IMR-90 (cell line): Measurements from ENCODE around the gene SIPA1. TPM values are rescaled to one million over a fixed set of nuclear protein-coding genes. Genes with fewer than 3 reads are reported as not detected.

Source experiments
- ATAC-seq: fragments of 200-7000 bp; cut with Tn5 transposase; 2 replicates; pipeline ENCODE4 v1.9.1; 2020; ENCODE audit warnings: low read depth, mild to moderate bottlenecking, moderate library complexity
- BruUV-seq: library from RNA; stranded (reverse); fragments of 400-500 nt; replicated peaks from 2 replicates; lab custom pipeline; 2021; lab: Mats Ljungman, UMichigan
- CTCF ChIA-PET: fragments of 300-600 bp; formaldehyde crosslinking; extraction: SDS; loops from one replicate; lab custom pipeline; 2021; ENCODE audit warnings: antibody characterized with exemption; lab: Yijun Ruan, JAX
- POLR2A ChIA-PET: fragments of 300-600 bp; sonication (Branson Sonifier 250); formaldehyde crosslinking; loops from one replicate; lab custom pipeline; 2022; ENCODE audit warnings: antibody characterized with exemption; ENCODE audit not compliant: unreplicated experiment; lab: Charles Lee
- DNase-seq: peaks from one replicate; pipeline ENCODE4 v3.0.0; 2013
- H2AFZ ChIP-seq: replicated peaks from 2 replicates; pipeline ENCODE3; 2013; ENCODE audit warnings: low read length, mild to moderate bottlenecking; ENCODE audit not compliant: poor library complexity
- H2AK5ac ChIP-seq: 2 replicates; pipeline ENCODE4 v1.6.1; 2013; ENCODE audit warnings: low read depth, low read length, inconsistent platforms
- H2AK9ac ChIP-seq: replicated peaks from 2 replicates; pipeline ENCODE3; 2013; ENCODE audit warnings: mild to moderate bottlenecking, low read depth, low read length, moderate library complexity; ENCODE audit not compliant: poor library complexity
- H2BK120ac ChIP-seq: 2 replicates; pipeline ENCODE4 v1.6.1; 2013; ENCODE audit warnings: low read depth, low read length, inconsistent platforms
- H2BK15ac ChIP-seq: 3 replicates; pipeline ENCODE4 v1.6.1; 2013; ENCODE audit warnings: low read depth, low read length, inconsistent platforms
- H2BK20ac ChIP-seq: 2 replicates; pipeline ENCODE4 v1.6.1; 2013; ENCODE audit warnings: low read depth, mild to moderate bottlenecking, inconsistent platforms, low read length, moderate library complexity
- H2BK5ac ChIP-seq: 2 replicates; pipeline ENCODE4 v1.6.1; 2013; ENCODE audit warnings: mild to moderate bottlenecking, low read depth, low read length, inconsistent platforms; ENCODE audit not compliant: poor library complexity, severe bottlenecking
- H3K14ac ChIP-seq: replicated peaks from 2 replicates; pipeline ENCODE4 v1.6.1; 2013; ENCODE audit warnings: low read depth, low read length, inconsistent platforms
- H3K18ac ChIP-seq: 2 replicates; pipeline ENCODE4 v1.6.1; 2013; ENCODE audit warnings: low read depth, low read length, control low read depth
- H3K23ac ChIP-seq: 2 replicates; pipeline ENCODE4 v1.6.1; 2013; ENCODE audit warnings: low read depth, low read length, inconsistent platforms
- H3K27ac ChIP-seq: 2 replicates; pipeline ENCODE4 v1.5.1; 2013; ENCODE audit warnings: mild to moderate bottlenecking, control low read depth, low read length; ENCODE audit not compliant: insufficient read depth
- H3K27me3 ChIP-seq: 2 replicates; pipeline ENCODE4 v1.6.1; 2013; ENCODE audit warnings: low read length; ENCODE audit not compliant: control insufficient read depth, insufficient read depth
- H3K36me3 ChIP-seq: 2 replicates; pipeline ENCODE4 v1.6.1; 2013; ENCODE audit warnings: low read length, mixed read lengths; ENCODE audit not compliant: control insufficient read depth, insufficient read depth
- H3K4ac ChIP-seq: 2 replicates; pipeline ENCODE4 v1.6.1; 2013; ENCODE audit warnings: low read depth, low read length, inconsistent platforms
- H3K4me1 ChIP-seq: 2 replicates; pipeline ENCODE4 v1.6.1; 2013; ENCODE audit warnings: low read length, mixed read lengths; ENCODE audit not compliant: control insufficient read depth, insufficient read depth
- H3K4me2 ChIP-seq: 2 replicates; pipeline ENCODE4 v1.6.1; 2013; ENCODE audit warnings: low read depth, mild to moderate bottlenecking, control low read depth, low read length, moderate library complexity
- H3K4me3 ChIP-seq: 2 replicates; pipeline ENCODE4 v1.5.1; 2013; ENCODE audit warnings: low read depth, mild to moderate bottlenecking, control low read depth, low read length, moderate library complexity; ENCODE audit not compliant: insufficient read depth
- H3K56ac ChIP-seq: 2 replicates; pipeline ENCODE4 v1.6.1; 2013; ENCODE audit warnings: low read length, inconsistent platforms; ENCODE audit not compliant: insufficient read depth; ENCODE audit errors: extremely low read depth
- H3K79me1 ChIP-seq, 2 experiments: 2 replicates each; pipeline ENCODE4 v1.6.1; 2013; ENCODE audit warnings: low read length in 2 of 2, inconsistent platforms in 1 of 2, low read depth in 1 of 2
- H3K9ac ChIP-seq: 2 replicates; pipeline ENCODE4 v1.6.1; 2013; ENCODE audit warnings: low read depth, low read length, control low read depth
- H3K9me1 ChIP-seq: 2 replicates; pipeline ENCODE4 v1.6.1; 2013; ENCODE audit warnings: low read length, inconsistent platforms; ENCODE audit not compliant: insufficient read depth
- H3K9me3 ChIP-seq: 2 replicates; pipeline ENCODE4 v1.6.1; 2013; ENCODE audit warnings: low read length; ENCODE audit not compliant: control insufficient read depth, insufficient read depth
- H4K20me1 ChIP-seq: 2 replicates; pipeline ENCODE4 v1.6.1; 2013; ENCODE audit warnings: low read length, inconsistent platforms; ENCODE audit not compliant: insufficient read depth
- H4K5ac ChIP-seq: 2 replicates; pipeline ENCODE4 v1.6.1; 2013; ENCODE audit warnings: mild to moderate bottlenecking, low read depth, low read length, control low read depth
- H4K8ac ChIP-seq, 2 experiments: 2 replicates each; pipeline ENCODE4 v1.6.1; 2013; ENCODE audit warnings: low read depth in 2 of 2, low read length in 2 of 2, control low read depth in 1 of 2, inconsistent platforms in 1 of 2
- H4K91ac ChIP-seq: 2 replicates; pipeline ENCODE4 v1.6.1; 2013; ENCODE audit warnings: low read depth, low read length, inconsistent platforms; ENCODE audit not compliant: insufficient read depth
- CTCF ChIP-seq: conservative IDR thresholded peaks from 2 replicates; pipeline ENCODE4 v1.5.1; 2012; ENCODE audit warnings: mild to moderate bottlenecking, low read depth, low read length, improper control_type of control experiment
- USF2 ChIP-seq: fragments of 150-350 bp; IDR thresholded peaks from 2 replicates; pipeline ENCODE4 v1.6.1; 2017; ENCODE audit warnings: mild to moderate bottlenecking, antibody characterized with exemption, low read length, low read depth
- WGBS, 2 experiments: methylation state at CpG; one replicate each; pipeline versions ENCODE4 v1.1.5 to v1.1.7; 2013; ENCODE audit warnings: missing lambda C conversion rate in 2 of 2; ENCODE audit not compliant: insufficient read length in 1 of 2; ENCODE audit errors: extremely low coverage in 2 of 2; 5-methylcytosine and 5-hydroxymethylcytosine counted together
- dilution Hi-C: fragments of 300-500 bp; cut with HindIII; formaldehyde crosslinking; loops from one replicate; pipeline ENCODE4 v1.14.3; 2018; ENCODE audit warnings: low sequenced_read_pairs; ENCODE audit not compliant: unreplicated experiment
- in situ Hi-C: fragments of 300-500 bp; cut with MboI; formaldehyde crosslinking; loops from 3 replicates; pipeline ENCODE4 v1.14.3; 2019; ENCODE audit warnings: low sequenced_read_pairs, inconsistent platforms, mixed read lengths
- intact Hi-C: fragments of 100-400 bp; cut with micrococcal nuclease; formaldehyde crosslinking; loops from 2 replicates; pipeline ENCODE4 v1.10.0; 2022
- polyA plus RNA-seq, 3 experiments: library from polyadenylated mRNA; depleted of rRNA; stranded (reverse); fragments of >200 nt; gene quantifications; 2 replicates each; pipeline ENCODE4 v1.2.3, GENCODE V29; 2012; ENCODE audit warnings: low replicate concordance in 1 of 3
- total RNA-seq: library from RNA; depleted of rRNA; stranded (reverse); fragments of >200 nt; gene quantifications from 2 replicates; pipeline ENCODE4 v1.2.3, GENCODE V29; 2012

The SIPA1 gene
- total and polyA plus RNA-seq, 2 of the 4 experiments (the other 2 are of a cell fraction) = 10.6 to 39.7 TPM

- Histone ChIP-seq H3K36me3 (peaks cover 17% of the 10 kb centered on the region), H3K79me1 (peaks cover 0 to 39% of the 10 kb centered on the region in 2 experiments; a peak in 3 of 4 replicates)
- BruUV-seq = no TSS peak
These were observed 7.8 kb downstream of the SIPA1 start for GRCh38 chr11:65645710-65646109.

More at GRCh38 chr11:65645710-65646109, 7.8 kb downstream of the SIPA1 start:
- H3K23ac ChIP-seq = no peak overlapping the region
- POLR2A ChIA-PET = no interaction called here
- H2AK5ac ChIP-seq = peak overlapping the region; percentile 69; the same call in 1 of the 2 replicates
- intact Hi-C loops = no loop called here
- H3K27ac ChIP-seq = no peak overlapping the region
- H3K4ac ChIP-seq = no peak overlapping the region; the same call in 1 of the 2 replicates
- H3K27me3 ChIP-seq = no peaks in the 10 kb centered on the region
- no peak overlapping the region for H3K4me3 ChIP-seq
- H3K9me1 ChIP-seq = peaks cover 14% of the 10 kb centered on the region
- CTCF ChIA-PET = no interaction called here
- H3K56ac ChIP-seq = no peak overlapping the region
- DNase-seq (peak; percentile 55), ATAC-seq (no peak)
- H3K4me1 ChIP-seq = peaks cover 8% of the 10 kb centered on the region
- H2BK5ac ChIP-seq = peak overlapping the region; percentile 43
- no CpG with 5 or more reads among the region's 10 CpGs for WGBS, 2 experiments
- dilution Hi-C loops = no loop called here
- H4K5ac ChIP-seq = no peak overlapping the region
- peaks cover 13% of the 10 kb centered on the region; the same call in 1 of the 2 replicates for H4K20me1 ChIP-seq
- no peak overlapping the region for H2BK20ac ChIP-seq
- H3K4me2 ChIP-seq = no peak overlapping the region
- no peak overlapping the region; the same call in 1 of the 2 replicates for H4K91ac ChIP-seq
- peak overlapping the region; percentile 88 for H2AK9ac ChIP-seq
- 0 out of 4 replicates have a peak overlapping the region, but pooled peaks of 1 of the 2 experiments have one; percentile 16 for H4K8ac ChIP-seq
- no peaks in the 10 kb centered on the region for H3K9me3 ChIP-seq
- H3K14ac ChIP-seq = no peak overlapping the region
- H2BK120ac ChIP-seq = no peak overlapping the region; the same call in 1 of the 2 replicates
- in situ Hi-C loops = no loop called here
- peak; percentile 43; the same call in 1 of the 2 replicates for TF ChIP-seq USF2
- TF ChIP-seq CTCF = no peak
- H2BK15ac ChIP-seq = no peak overlapping the region
- no peak overlapping the region for H3K9ac ChIP-seq
- H3K18ac ChIP-seq = no peak overlapping the region
- peak overlapping the region; percentile 62 for H2AFZ ChIP-seq
